ENCODE results near the gene NTMT2. TPM values are rescaled to one million over a fixed set of nuclear protein-coding genes. Genes with fewer than 3 reads are reported as not detected.

NTMT2 gene
- total RNA-seq, 1 donor from 2014 or later: not detected

DNA sequence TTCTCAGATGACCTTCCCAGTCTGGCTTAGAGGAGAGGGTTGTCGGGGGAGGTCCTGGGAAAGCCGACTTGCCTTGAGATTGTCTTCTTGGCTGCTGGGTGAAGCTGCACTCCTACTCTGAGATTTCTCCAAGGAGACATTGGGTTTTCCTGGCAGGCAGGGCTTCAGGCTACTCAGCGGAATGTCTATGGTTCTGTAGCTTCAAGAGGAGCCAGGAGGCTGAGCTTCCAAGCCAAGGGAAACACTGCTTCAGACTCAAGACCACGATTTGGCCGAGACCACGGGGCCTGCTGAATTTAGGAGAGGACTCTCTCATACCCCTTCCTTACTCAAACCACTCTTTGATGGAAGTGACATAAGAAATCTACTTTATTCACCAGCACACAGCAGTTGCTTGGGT lies 67.8 kb downstream of the NTMT2 start:
- Mint-ChIP-seq H3K4me1 (peaks cover 2% of the 10 kb centered on the region), H3K4me3 (no peak overlapping the region), H3K36me3 (no peaks in the 10 kb centered on the region), H3K9me3 (no peaks in the 10 kb centered on the region), H3K27me3 (ENCODE audit: insufficient read depth, low read depth) (peaks cover 2% of the 10 kb centered on the region), H3K27ac (no peak overlapping the region)
- H3K9ac ChIP-seq: no peak overlapping the region
- no peak overlapping the region for H3K4me3 ChIP-seq
- H3K79me2 ChIP-seq (ENCODE audit: low read depth): no peaks in the 10 kb centered on the region
- no peak for TF ChIP-seq EZH2 (IDR thresholded peaks at IDR 0.05)
- no peak for TF ChIP-seq EZH2phosphoT487 (IDR thresholded peaks at IDR 0.05)
- TF ChIP-seq CTCF (IDR thresholded peaks at IDR 0.05): no peak
- no peak overlapping the region for H3K27ac ChIP-seq
- no peak overlapping the region for H3K4me2 ChIP-seq
- H3K9me3 ChIP-seq (ENCODE audit: low read depth): no peaks in the 10 kb centered on the region
- no peaks in the 10 kb centered on the region for H3K27me3 ChIP-seq
- H3K4me1 ChIP-seq: no peaks in the 10 kb centered on the region
- no peak for DNase-seq (ENCODE audit: low spot score)
- H3K36me3 ChIP-seq: no peaks in the 10 kb centered on the region
- H2AFZ ChIP-seq (replicated peaks): no peak overlapping the region
- H4K20me1 ChIP-seq (ENCODE audit: low read depth): no peaks in the 10 kb centered on the region
- H3F3A ChIP-seq (ENCODE audit: low read depth): no peaks in the 10 kb centered on the region

- no peaks in the 10 kb centered on the region for H3K9me3 Mint-ChIP-seq
- Histone ChIP-seq H3K4me2 (no peak overlapping the region), H3K27ac (no peak overlapping the region)
These were observed 68.6 kb downstream of the NTMT2 start for GRCh38 chr1:170214117-170215032.

GRCh38 chr1:170215072-170215885 lies 69.5 kb downstream of the NTMT2 start:
- Histone ChIP-seq H3K9ac (no peak overlapping the region), H3K4me3 (no peak overlapping the region), H3K36me3 (no peaks in the 10 kb centered on the region), H3K79me2 (ENCODE audit: low read depth) (no peaks in the 10 kb centered on the region), H3K4me2 (no peak overlapping the region), H3F3A (ENCODE audit: low read depth) (no peaks in the 10 kb centered on the region), H4K20me1 (ENCODE audit: low read depth) (no peaks in the 10 kb centered on the region), H2AFZ (replicated peaks) (no peak overlapping the region), H3K27me3 (no peaks in the 10 kb centered on the region), H3K9me3 (ENCODE audit: low read depth) (no peaks in the 10 kb centered on the region), H3K4me1 (no peaks in the 10 kb centered on the region), H3K27ac (no peak overlapping the region)
- H3K4me1 Mint-ChIP-seq: no peaks in the 10 kb centered on the region
- no peak for TF ChIP-seq EZH2phosphoT487 (IDR thresholded peaks at IDR 0.05)
- no peaks in the 10 kb centered on the region for H3K36me3 Mint-ChIP-seq
- peaks cover 2% of the 10 kb centered on the region for H3K27me3 Mint-ChIP-seq (ENCODE audit: insufficient read depth, low read depth)
- H3K9me3 Mint-ChIP-seq: no peaks in the 10 kb centered on the region
- no peak for DNase-seq (ENCODE audit: low spot score)
- no peak overlapping the region for H3K4me3 Mint-ChIP-seq
- no peak overlapping the region for H3K27ac Mint-ChIP-seq

More at GRCh38 chr1:170214117-170215032, 68.6 kb downstream of the NTMT2 start:
- no peaks in the 10 kb centered on the region for H3K9me3 ChIP-seq (ENCODE audit: low read depth)
- Mint-ChIP-seq H3K4me1 (no peaks in the 10 kb centered on the region), H3K27me3 (ENCODE audit: insufficient read depth, low read depth) (peaks cover 2% of the 10 kb centered on the region), H3K27ac (no peak overlapping the region), H3K4me3 (no peak overlapping the region), H3K36me3 (no peaks in the 10 kb centered on the region)
- H3K4me3 ChIP-seq: no peak overlapping the region
- H3F3A ChIP-seq (ENCODE audit: low read depth): no peaks in the 10 kb centered on the region
- H3K4me1 ChIP-seq: no peaks in the 10 kb centered on the region
- no peak overlapping the region for H3K9ac ChIP-seq
- DNase-seq (ENCODE audit: low spot score): no peak
- no peaks in the 10 kb centered on the region for H3K27me3 ChIP-seq
- H2AFZ ChIP-seq (replicated peaks): no peak overlapping the region
- no peaks in the 10 kb centered on the region for H3K79me2 ChIP-seq (ENCODE audit: low read depth)
- TF ChIP-seq CTCF (IDR thresholded peaks at IDR 0.05) (no peak), EZH2 (IDR thresholded peaks at IDR 0.05) (no peak), EZH2phosphoT487 (IDR thresholded peaks at IDR 0.05) (no peak)
- H3K36me3 ChIP-seq: no peaks in the 10 kb centered on the region
- H4K20me1 ChIP-seq (ENCODE audit: low read depth): no peaks in the 10 kb centered on the region

Data from neural progenitor cell (in vitro differentiated cells).